Testis (tissue), 2 donors: ENCODE measurements around the gene KDM6B.

ENCODE experiments used
- POLR2A ChIP-seq: fragments of 450-650 bp; IDR thresholded peaks from one replicate; pipeline ENCODE4 v1.6.1; 2017; ENCODE audit warnings: antibody characterized with exemption, mild to moderate bottlenecking, moderate library complexity
- TF ChIP-seq, protein P1 (sequence below), 3 experiments: fragments of 450-650 bp in 2 of 3; fragments of 200-600 bp in 1 of 3; sonication (generic) in 1 of 3; IDR thresholded peaks; one replicate each; pipeline ENCODE4 v1.5.1; 2016 to 2019; ENCODE audit warnings: antibody characterized with exemption in 3 of 3, mild to moderate bottlenecking in 2 of 3, moderate library complexity in 1 of 3

DNA sequence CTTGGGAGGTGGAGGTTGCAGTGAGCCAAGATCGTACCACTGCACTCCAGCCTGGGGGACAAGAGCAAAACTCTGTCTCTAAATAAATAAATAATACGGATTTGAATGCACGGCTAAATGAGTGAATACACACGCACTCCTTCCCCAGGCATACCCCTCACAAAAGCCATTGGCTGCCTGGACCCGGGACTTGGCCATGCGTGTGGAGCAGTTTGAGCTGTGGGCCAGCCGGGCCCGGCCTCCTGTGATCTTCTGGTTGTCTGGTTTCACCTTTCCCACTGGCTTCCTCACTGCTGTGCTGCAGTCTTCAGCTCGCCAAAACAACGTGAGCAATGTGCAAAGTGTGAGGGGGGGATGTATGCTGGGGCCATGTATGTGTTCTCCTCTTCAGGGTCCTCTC, 1.6 kb upstream of the KDM6B start:
- TF ChIP-seq, protein P1, sequence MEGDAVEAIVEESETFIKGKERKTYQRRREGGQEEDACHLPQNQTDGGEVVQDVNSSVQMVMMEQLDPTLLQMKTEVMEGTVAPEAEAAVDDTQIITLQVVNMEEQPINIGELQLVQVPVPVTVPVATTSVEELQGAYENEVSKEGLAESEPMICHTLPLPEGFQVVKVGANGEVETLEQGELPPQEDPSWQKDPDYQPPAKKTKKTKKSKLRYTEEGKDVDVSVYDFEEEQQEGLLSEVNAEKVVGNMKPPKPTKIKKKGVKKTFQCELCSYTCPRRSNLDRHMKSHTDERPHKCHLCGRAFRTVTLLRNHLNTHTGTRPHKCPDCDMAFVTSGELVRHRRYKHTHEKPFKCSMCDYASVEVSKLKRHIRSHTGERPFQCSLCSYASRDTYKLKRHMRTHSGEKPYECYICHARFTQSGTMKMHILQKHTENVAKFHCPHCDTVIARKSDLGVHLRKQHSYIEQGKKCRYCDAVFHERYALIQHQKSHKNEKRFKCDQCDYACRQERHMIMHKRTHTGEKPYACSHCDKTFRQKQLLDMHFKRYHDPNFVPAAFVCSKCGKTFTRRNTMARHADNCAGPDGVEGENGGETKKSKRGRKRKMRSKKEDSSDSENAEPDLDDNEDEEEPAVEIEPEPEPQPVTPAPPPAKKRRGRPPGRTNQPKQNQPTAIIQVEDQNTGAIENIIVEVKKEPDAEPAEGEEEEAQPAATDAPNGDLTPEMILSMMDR (IDR thresholded peaks at IDR 0.05), result no peak
- no peak for TF ChIP-seq POLR2A
